GM18498 (cell line): ENCODE measurements around the gene CDKL1.
"Not testable (repeated sequence)": the region's sequence is repeated elsewhere in the genome, so short reads cannot be mapped to it uniquely, and the experiment has no call there.

ENCODE experiments used
- ATAC-seq: cut with Tn5 transposase; IDR thresholded peaks from one replicate; pipeline ENCODE4 v1.9.1; 2021; ENCODE audit warnings: mild to moderate bottlenecking, moderate library complexity; ENCODE audit not compliant: unreplicated experiment

Gene CDKL1

GRCh38 chr14:50335989-50336824 is 60.5 kb downstream of the CDKL1 start:
- no peak for ATAC-seq

GRCh38 chr14:50335389-50335788 is 61.3 kb downstream of the CDKL1 start:
- ATAC-seq = no peak

GRCh38 chr14:50334211-50334610 is 62.5 kb downstream of the CDKL1 start:
- no peak for ATAC-seq

DNA sequence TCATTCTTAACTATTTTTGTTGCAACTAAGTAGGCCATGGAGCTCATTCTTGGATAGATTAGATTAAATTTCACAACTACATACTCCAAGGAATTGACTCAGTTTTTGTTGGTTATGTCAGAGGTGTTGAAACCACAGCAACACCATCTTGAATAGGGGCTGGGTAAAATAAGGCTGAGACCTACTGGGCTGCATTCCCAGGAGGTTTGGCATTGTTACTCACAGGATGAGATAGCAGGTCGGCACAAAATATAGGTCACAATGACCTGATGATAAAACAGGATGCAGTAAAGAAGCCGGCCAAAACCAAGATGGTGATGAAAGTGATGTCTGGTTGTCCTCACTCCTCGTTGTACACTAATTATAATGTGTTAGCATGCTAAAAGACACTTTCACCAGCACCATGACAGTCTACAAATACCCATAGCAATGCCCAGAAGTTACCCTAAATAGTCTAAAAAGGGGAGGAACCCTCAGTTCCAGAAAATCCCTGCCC is 63.6 kb downstream of the CDKL1 start:
- ATAC-seq = no peak

DNA sequence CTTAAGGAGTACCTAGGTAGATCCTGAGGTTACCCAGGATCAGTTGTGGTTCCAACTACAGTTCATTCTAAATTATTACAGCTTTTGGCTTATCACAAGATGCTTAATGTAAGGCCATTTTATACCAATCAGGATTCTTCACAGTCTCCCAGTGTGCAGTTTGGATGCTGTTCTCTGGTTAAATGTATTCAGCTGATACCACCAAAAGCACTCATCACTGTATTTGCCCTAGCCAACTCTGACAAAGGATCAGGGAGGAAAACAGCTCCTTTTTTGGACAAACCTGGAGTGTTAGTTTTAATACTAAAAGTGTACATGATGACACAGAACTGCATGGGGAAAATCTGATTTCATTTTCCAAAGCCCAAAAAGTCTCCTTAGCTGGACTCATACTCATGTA is 65.1 kb downstream of the CDKL1 start:
- ATAC-seq = no peak

GRCh38 chr14:50321009-50321660 is 75.5 kb downstream of the CDKL1 start:
- peak; percentile 88 for ATAC-seq

- ATAC-seq = peak; percentile 30
Measured at GRCh38 chr14:50320283-50320682, 76.4 kb downstream of the CDKL1 start.

GRCh38 chr14:50319721-50320120 is 77.0 kb downstream of the CDKL1 start:
- ATAC-seq = no peak

DNA sequence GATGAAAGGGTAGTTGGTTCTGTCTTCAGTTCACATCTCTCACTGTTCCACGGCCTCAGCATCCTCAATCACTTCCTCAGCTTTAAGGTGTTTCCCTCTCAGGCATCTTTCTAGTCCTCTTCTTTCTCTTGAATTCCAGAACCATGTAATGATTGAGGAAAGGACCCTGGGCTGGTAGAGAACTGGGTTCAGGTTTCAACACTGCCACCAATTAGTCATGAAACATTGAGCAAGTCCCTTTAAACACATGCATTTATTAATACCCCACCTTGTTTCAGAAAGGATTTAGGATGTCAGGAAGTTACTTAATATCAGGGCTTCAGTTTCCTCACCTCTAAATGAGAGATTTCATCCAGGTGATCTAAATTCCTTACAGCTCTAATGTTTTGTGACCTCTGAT is 77.4 kb downstream of the CDKL1 start:
- no peak for ATAC-seq

DNA sequence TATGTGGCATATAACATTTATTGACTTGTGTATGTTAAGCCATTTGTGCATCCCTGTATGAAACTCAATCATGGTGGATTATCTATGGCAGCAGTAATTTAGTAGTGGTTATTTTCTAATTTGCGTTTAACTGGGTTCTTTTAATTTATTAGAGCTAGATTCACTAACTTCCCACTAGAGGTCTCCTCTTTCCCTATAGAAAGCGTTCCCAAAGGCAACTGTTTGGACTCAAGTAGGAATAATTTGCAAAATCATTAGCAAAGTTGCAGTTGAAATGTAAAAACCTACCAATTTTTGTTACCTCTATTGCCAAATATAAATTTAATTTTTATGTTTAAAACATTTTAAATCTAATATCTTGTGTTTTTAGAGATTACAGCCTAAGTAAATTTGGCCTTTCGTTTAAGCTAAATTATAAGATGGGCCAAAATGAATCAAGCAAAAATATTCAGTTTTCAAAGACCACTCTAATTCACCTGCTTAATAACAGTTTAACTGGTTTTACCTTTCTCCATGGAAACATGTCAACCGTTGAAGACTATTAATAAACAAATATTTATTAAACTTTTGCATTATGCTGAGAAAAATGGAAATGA is 78.6 kb downstream of the CDKL1 start:
- no peak for ATAC-seq

- ATAC-seq = not testable (repeated sequence)
Measured at GRCh38 chr14:50314098-50314497, 82.6 kb downstream of the CDKL1 start.

GRCh38 chr14:50312734-50313054 is 84.0 kb downstream of the CDKL1 start:
- peak; percentile 28 for ATAC-seq

DNA sequence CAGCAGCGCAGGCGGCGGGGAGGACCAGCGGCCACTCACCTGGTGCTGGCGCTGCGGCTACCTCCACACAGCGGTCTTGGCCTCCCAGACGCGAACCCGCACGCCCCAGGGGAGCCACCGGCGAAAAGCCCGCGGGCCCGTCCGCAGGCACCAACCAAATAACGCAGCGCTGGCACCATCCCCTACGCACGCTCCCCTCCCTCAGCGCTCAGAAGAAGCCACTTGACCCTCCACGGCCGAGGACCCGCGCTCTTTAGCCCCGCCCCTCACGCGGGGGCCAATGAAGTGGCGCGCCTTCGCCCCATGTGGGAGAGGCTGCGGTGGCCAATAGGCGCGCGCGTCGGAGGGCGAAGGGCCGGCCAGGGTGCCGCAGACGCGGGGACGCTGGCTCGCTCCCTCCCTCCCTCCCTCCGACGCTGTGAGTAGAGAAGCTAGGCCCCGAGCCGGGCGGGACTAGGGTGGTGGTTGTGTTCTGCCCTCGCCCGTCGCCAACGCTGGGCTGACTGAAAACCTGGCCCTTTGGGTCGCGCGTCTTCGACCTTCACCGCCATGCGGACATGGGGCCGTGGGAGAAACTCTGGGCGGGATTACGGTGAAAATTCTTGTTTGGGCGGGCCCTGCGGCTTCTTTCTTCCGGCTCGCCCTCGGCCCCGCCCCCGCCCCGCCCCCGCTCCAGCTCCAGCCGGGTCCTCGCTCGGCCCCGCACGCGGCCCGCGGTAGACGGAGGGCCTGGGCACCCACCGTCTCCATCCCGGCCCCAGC is 84.5 kb downstream of the CDKL1 start, which contains the start of the genes DMAC2L and L2HGDH:
Gene DMAC2L (plus strand): TSS at position 353 of the 762 bp plus-strand sequence. CDS start 9,164 bp downstream, outside the sequence.
Gene L2HGDH (minus strand): TSS at position 258 of the 762 bp plus-strand sequence. CDS start 79 bp downstream, at position 179.
- ATAC-seq = peak; percentile 94

- ATAC-seq = no peak
Measured at GRCh38 chr14:50311337-50311971, 85.2 kb downstream of the CDKL1 start.

DNA sequence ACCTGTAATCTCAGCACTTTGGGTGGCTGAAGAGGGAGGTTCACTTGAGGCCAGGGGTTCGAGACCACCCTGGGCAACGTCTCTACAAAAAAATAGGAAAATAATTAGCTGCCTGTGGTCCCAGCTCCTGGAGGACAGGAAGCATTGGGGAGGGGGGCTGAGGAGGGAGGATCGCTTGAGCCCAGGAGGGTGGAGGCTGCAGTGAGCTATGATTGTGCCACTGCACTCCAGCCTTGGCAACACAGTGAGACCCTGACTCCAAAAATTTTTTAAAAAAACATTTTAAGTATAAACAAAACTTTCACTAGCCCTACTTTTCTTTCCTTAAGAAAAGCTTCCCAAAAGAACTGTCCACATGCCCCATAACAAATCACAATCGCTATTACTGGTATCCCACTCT is 86.2 kb downstream of the CDKL1 start:
- ATAC-seq = no peak

- no peak for ATAC-seq
Measured at GRCh38 chr14:50308363-50308915, 88.2 kb downstream of the CDKL1 start.

GRCh38 chr14:50303744-50304471 is 92.8 kb downstream of the CDKL1 start:
- no peak for ATAC-seq

DNA sequence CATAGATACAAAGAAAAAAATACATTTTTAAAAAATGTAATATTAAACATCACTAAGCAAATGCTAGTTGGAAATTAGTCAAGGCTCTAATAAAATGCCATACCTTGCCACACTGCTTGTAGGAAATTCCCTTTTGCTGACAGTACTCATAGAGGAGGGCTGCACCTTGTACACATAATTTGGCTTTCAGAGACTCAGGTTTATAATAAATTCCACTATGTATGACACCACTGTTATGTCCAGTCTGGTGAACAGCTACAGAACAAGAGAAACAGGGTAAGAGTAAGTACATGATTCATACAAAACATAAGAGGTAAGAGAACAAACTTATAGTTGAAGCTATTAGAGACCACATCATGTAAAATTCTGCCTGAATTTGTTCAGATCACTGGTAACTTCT is 94.8 kb downstream of the CDKL1 start:
- no peak for ATAC-seq

GRCh38 chr14:50299585-50299984 is 97.1 kb downstream of the CDKL1 start:
- ATAC-seq = no peak
